ENCODE data around the gene SAV1.

- TF ChIP-seq CTCF (conservative IDR thresholded peaks at IDR 0.05; ENCODE audit: low read length) (no peak), EZH2phosphoT487 (IDR thresholded peaks at IDR 0.05; ENCODE audit: borderline replicate concordance, low read depth, low read length) (no peak)
Measured at GRCh38 chr14:50590464-50590863, 77.6 kb downstream of the SAV1 start.

Measured in OCI-LY7 (cell line).